ENCODE results near the gene SLC9C2.
"Not testable (repeated sequence)": the region's sequence is repeated elsewhere in the genome, so short reads cannot be mapped to it uniquely, and the experiment has no call there.

The SLC9C2 gene

DNA sequence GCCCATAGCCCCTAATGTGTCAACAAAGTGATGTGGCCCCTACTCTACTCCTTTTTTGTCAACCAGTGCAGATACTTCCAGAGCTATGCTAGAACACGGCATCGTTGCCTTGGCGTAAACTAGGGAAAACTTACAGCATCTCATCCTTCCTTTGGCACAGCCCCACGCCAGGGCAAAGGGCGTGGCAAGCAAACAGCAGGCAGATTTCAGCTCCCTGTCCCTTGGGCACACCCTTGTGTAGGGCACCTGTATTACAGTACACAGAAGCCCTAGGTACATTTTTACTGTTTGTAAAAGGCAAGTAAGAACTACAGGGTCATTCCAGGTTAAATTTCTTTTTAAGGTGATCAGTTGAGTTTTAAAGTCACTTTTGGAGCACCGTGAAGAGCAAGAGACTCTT lies 96.4 kb downstream of the SLC9C2 start:
- H3K4me3 ChIP-seq (ENCODE audit: low read depth in 1 of 2, low read length in 2 of 2), result no peak overlapping the region
- no peaks in the 10 kb centered on the region for H3K36me3 ChIP-seq (ENCODE audit: control insufficient read depth in 1 of 2, insufficient read depth in 2 of 2, low read length in 2 of 2)
- H3K4me1 ChIP-seq (ENCODE audit: control insufficient read depth in 1 of 2, insufficient read depth in 2 of 2, low read length in 2 of 2), result peaks cover 0 to 4% of the 10 kb centered on the region in 2 donors
- H3K9me3 ChIP-seq (ENCODE audit: control insufficient read depth in 1 of 2, low read length in 2 of 2), result no peaks in the 10 kb centered on the region
- H3K27me3 ChIP-seq (ENCODE audit: control insufficient read depth in 1 of 2, insufficient read depth in 2 of 2, low read length in 2 of 2), result no peaks in the 10 kb centered on the region
- no peak overlapping the region for H3K27ac ChIP-seq (ENCODE audit: low read depth, low read length)
- H3K9ac ChIP-seq (ENCODE audit: low read depth in 1 of 2, low read length in 2 of 2), result no peak overlapping the region

DNA sequence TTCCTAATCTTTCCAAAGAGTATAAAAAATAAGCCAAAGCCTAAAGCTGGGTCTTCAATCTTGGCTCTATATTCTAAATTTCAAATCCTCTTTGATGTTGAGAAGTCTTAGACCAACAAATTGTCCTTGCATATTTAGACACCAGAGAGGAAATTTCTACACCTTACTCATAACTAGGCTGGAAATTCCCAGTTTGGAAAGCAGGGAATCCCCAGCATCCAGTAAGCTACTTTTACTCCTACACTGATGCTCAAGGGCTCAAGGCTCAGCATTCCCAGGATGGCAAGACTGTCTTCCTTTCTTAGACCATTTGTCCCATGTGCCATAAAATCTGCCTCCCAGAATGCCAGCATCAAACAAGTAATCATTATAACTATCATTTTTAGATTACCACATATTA lies 97.5 kb downstream of the SLC9C2 start:
- no peaks in the 10 kb centered on the region for H3K9me3 ChIP-seq (ENCODE audit: control insufficient read depth in 1 of 2, low read length in 2 of 2)
- H3K9ac ChIP-seq (ENCODE audit: low read depth in 1 of 2, low read length in 2 of 2), result no peak overlapping the region
- peaks cover 0 to 4% of the 10 kb centered on the region in 2 donors for H3K4me1 ChIP-seq (ENCODE audit: control insufficient read depth in 1 of 2, insufficient read depth in 2 of 2, low read length in 2 of 2)
- no peak overlapping the region for H3K27ac ChIP-seq (ENCODE audit: low read depth, low read length)
- H3K36me3 ChIP-seq (ENCODE audit: control insufficient read depth in 1 of 2, insufficient read depth in 2 of 2, low read length in 2 of 2), result no peaks in the 10 kb centered on the region
- no peaks in the 10 kb centered on the region for H3K27me3 ChIP-seq (ENCODE audit: control insufficient read depth in 1 of 2, insufficient read depth in 2 of 2, low read length in 2 of 2)
- H3K4me3 ChIP-seq (ENCODE audit: low read depth in 1 of 2, low read length in 2 of 2), result no peak overlapping the region

DNA sequence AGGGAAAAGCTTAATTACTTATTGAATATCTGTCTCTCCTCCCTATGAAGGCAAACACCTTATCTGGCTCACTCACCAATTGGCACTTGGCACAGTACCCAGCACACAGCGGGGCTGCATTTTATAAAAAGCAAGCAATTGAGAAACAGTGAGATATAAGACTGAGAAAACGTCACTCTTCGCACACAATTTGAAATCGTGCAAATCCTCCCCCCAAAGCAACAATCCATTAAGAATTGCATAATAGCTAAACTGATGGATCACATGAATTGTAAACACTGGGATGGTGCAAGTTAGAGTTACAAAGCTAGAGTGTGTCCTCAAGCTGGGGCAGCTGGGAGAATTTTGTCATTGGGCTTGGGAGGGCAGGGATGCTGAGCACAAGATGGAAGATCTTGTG lies 98.6 kb downstream of the SLC9C2 start:
- Histone ChIP-seq H3K27me3 (ENCODE audit: control insufficient read depth in 1 of 2, insufficient read depth in 2 of 2, low read length in 2 of 2) (no peaks in the 10 kb centered on the region), H3K27ac (ENCODE audit: low read depth, low read length) (no peak overlapping the region), H3K4me3 (ENCODE audit: low read depth in 1 of 2, low read length in 2 of 2) (no peak overlapping the region), H3K36me3 (ENCODE audit: control insufficient read depth in 1 of 2, insufficient read depth in 2 of 2, low read length in 2 of 2) (no peaks in the 10 kb centered on the region), H3K9me3 (ENCODE audit: control insufficient read depth in 1 of 2, low read length in 2 of 2) (no peaks in the 10 kb centered on the region), H3K4me1 (ENCODE audit: control insufficient read depth in 1 of 2, insufficient read depth in 2 of 2, low read length in 2 of 2) (peaks cover 0 to 4% of the 10 kb centered on the region in 2 donors), H3K9ac (ENCODE audit: low read depth in 1 of 2, low read length in 2 of 2) (no peak overlapping the region)

DNA sequence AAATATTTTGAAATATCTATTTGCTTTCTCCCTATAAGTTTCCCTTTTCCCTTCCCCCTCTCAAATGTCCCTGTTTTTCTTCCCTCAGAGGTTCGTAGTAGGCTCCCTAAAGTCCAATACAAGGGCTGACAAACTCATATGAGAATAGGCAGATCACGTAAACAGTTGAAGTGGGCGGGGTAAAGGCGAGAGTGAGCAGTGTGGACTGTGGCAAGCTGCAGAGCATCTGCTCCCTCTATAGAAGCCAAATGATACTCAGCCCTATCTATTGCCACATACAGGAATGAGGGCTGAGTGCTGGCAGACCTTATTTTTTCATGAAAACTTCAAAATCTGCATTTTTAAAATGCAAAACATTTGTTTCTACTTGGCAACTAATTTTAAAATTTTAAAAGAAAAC lies 99.5 kb downstream of the SLC9C2 start:
- no peaks in the 10 kb centered on the region for H3K27me3 ChIP-seq (ENCODE audit: control insufficient read depth in 1 of 2, insufficient read depth in 2 of 2, low read length in 2 of 2)
- H3K4me3 ChIP-seq (ENCODE audit: low read depth in 1 of 2, low read length in 2 of 2), result no peak overlapping the region
- H3K36me3 ChIP-seq (ENCODE audit: control insufficient read depth in 1 of 2, insufficient read depth in 2 of 2, low read length in 2 of 2), result no peaks in the 10 kb centered on the region
- no peaks in the 10 kb centered on the region for H3K9me3 ChIP-seq (ENCODE audit: control insufficient read depth in 1 of 2, low read length in 2 of 2)
- peaks cover 0 to 4% of the 10 kb centered on the region in 2 donors for H3K4me1 ChIP-seq (ENCODE audit: control insufficient read depth in 1 of 2, insufficient read depth in 2 of 2, low read length in 2 of 2)
- no peak overlapping the region for H3K27ac ChIP-seq (ENCODE audit: low read depth, low read length)
- H3K9ac ChIP-seq (ENCODE audit: low read depth in 1 of 2, low read length in 2 of 2), result no peak overlapping the region

DNA sequence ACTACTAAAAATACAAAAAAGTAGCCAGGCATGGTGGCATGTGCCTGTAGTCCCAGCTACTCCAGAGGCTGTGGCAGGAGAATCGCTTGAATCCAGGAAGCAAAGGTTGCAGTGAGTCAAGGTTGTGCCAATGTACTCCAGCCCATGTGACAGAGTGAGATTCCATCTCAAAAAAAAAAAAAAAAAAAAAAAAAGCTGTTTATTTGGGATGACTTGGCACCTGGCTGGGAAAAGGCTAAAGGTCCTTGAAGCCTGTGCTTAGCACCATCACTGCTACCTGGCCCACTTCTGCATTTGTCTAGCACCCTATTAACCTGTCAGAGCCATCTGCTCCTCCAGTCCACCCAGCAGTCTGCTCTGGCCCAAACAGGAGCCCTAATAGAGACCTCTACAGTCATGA lies 100.8 kb downstream of the SLC9C2 start:
- peaks cover 0 to 4% of the 10 kb centered on the region in 2 donors for H3K4me1 ChIP-seq (ENCODE audit: control insufficient read depth in 1 of 2, insufficient read depth in 2 of 2, low read length in 2 of 2)

DNA sequence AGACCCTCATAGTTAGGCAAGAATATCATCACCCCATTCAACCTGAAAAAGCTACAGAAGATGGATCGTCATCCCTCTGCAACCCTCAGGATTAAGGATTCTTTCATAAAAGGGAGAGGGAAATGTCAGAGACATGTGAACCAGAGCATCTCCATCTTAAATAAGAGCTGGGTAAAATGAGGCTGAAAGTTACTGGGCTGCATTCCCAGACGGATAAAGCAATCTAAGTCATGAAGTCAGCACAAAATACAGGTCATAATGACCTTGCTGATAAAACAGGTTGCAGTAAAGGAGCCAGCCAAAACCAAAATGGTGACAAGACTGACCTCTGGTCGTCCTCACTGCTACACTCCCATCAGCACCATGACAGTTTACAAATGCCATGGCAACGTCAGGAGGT lies 103.1 kb downstream of the SLC9C2 start:
- H3K4me3 ChIP-seq (ENCODE audit: low read depth in 1 of 2, low read length in 2 of 2), result no peak overlapping the region
- no peaks in the 10 kb centered on the region for H3K27me3 ChIP-seq (ENCODE audit: control insufficient read depth in 1 of 2, insufficient read depth in 2 of 2, low read length in 2 of 2)
- no peaks in the 10 kb centered on the region for H3K4me1 ChIP-seq (ENCODE audit: control insufficient read depth in 1 of 2, insufficient read depth in 2 of 2, low read length in 2 of 2)
- no peak overlapping the region for H3K9ac ChIP-seq (ENCODE audit: low read depth in 1 of 2, low read length in 2 of 2)
- H3K27ac ChIP-seq (ENCODE audit: low read depth, low read length), result no peak overlapping the region
- no peaks in the 10 kb centered on the region for H3K36me3 ChIP-seq (ENCODE audit: control insufficient read depth in 1 of 2, insufficient read depth in 2 of 2, low read length in 2 of 2)
- no peaks in the 10 kb centered on the region for H3K9me3 ChIP-seq (ENCODE audit: control insufficient read depth in 1 of 2, low read length in 2 of 2)

More for the DNA sequence above, 100.8 kb downstream of the SLC9C2 start:
- no peaks in the 10 kb centered on the region for H3K27me3 ChIP-seq (ENCODE audit: control insufficient read depth in 1 of 2, insufficient read depth in 2 of 2, low read length in 2 of 2)
- no peaks in the 10 kb centered on the region for H3K9me3 ChIP-seq (ENCODE audit: control insufficient read depth in 1 of 2, low read length in 2 of 2)
- H3K36me3 ChIP-seq (ENCODE audit: control insufficient read depth in 1 of 2, insufficient read depth in 2 of 2, low read length in 2 of 2), result no peaks in the 10 kb centered on the region
- no peak overlapping the region for H3K27ac ChIP-seq (ENCODE audit: low read depth, low read length)
- no peak overlapping the region for H3K4me3 ChIP-seq (ENCODE audit: low read depth in 1 of 2, low read length in 2 of 2)
- no peak overlapping the region for H3K9ac ChIP-seq (ENCODE audit: low read depth in 1 of 2, low read length in 2 of 2)

DNA sequence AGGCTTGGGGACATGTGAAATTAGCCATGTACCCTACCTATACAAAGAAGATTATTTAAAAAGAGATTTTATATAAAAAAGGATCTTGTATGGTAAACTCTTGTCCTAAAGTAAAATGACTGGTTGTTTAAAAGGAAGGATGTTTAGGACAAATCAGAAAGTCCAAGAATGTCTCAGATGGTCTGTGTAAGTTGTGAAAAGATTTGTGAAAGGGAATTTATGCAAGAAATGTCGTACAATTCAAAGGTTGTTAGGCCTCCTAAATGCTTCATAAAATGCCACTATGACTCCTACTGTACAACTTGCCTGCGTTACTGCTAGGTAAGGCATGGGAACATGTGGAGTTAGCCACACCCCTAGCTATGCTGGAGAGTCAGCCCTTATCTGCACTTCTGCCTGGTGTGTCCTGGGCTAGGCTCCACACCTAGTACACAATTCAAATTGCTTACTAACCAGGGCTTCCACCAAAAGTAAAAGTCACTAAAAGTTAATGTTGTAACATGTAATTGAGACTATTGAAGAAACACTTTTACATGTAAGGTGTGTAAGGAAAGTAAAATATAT lies 106.0 kb downstream of the SLC9C2 start:
- H3K4me3 ChIP-seq (ENCODE audit: low read depth in 1 of 2, low read length in 2 of 2), result no peak overlapping the region
- no peaks in the 10 kb centered on the region for H3K27me3 ChIP-seq (ENCODE audit: control insufficient read depth in 1 of 2, insufficient read depth in 2 of 2, low read length in 2 of 2)
- no peaks in the 10 kb centered on the region for H3K9me3 ChIP-seq (ENCODE audit: control insufficient read depth in 1 of 2, low read length in 2 of 2)
- H3K36me3 ChIP-seq (ENCODE audit: control insufficient read depth in 1 of 2, insufficient read depth in 2 of 2, low read length in 2 of 2), result no peaks in the 10 kb centered on the region
- no peak overlapping the region for H3K9ac ChIP-seq (ENCODE audit: low read depth in 1 of 2, low read length in 2 of 2)
- H3K27ac ChIP-seq (ENCODE audit: low read depth, low read length), result no peak overlapping the region
- no peaks in the 10 kb centered on the region for H3K4me1 ChIP-seq (ENCODE audit: control insufficient read depth in 1 of 2, insufficient read depth in 2 of 2, low read length in 2 of 2)

DNA sequence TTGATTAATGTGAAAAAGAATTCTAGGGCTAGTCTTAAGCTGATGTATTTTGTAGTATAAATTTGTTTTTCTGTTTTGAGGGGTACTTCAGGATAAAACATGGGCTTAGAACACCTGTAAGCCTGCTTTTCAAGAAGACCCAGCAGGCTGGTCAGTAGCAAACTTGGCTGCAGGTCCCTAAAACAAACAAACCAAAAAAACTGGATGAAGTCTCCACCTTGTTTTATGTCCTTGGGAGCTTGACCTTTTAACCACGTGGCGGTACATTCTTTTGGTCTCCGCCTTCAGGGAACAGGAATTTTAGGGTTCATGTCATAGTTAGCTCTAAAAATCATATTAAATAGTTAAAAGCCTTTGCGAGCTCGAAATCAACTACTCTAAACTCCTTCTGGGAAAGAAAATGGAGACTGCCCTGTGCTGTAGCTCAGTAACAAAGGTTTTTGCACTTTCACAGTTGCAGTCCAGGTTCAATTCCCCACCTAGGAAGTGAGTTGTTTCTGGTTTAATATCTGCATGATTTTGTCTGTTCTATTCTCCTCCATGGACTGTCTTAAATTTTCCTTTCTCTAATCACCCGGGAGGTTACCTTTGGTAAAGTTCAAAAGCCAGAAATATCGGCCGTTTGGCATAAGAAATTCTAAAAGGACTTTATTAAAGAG lies 107.1 kb downstream of the SLC9C2 start:
- Histone ChIP-seq H3K9me3 (ENCODE audit: control insufficient read depth in 1 of 2, low read length in 2 of 2) (no peaks in the 10 kb centered on the region), H3K27ac (ENCODE audit: low read depth, low read length) (no peak overlapping the region), H3K9ac (ENCODE audit: low read depth in 1 of 2, low read length in 2 of 2) (no peak overlapping the region), H3K36me3 (ENCODE audit: control insufficient read depth in 1 of 2, insufficient read depth in 2 of 2, low read length in 2 of 2) (no peaks in the 10 kb centered on the region), H3K4me3 (ENCODE audit: low read depth in 1 of 2, low read length in 2 of 2) (no peak overlapping the region), H3K27me3 (ENCODE audit: control insufficient read depth in 1 of 2, insufficient read depth in 2 of 2, low read length in 2 of 2) (no peaks in the 10 kb centered on the region), H3K4me1 (ENCODE audit: control insufficient read depth in 1 of 2, insufficient read depth in 2 of 2, low read length in 2 of 2) (no peaks in the 10 kb centered on the region)

DNA sequence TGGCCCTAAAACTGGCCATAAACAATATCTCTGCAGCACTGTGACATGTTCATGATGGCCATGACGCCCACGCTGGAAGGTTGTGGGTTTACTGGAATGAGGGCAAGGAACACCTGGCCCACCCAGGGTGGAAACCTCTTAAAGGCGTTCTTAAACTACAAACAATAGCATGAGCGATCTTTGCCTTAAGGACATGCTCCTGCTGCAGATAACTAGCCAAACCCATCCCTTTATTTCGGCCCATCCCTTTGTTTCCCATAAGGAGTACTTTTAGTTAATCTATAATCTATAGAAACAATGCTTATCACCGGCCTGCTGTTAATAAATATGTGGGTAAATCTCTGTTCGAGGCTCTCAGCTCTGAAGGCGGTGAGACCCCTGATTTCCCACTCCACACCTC lies 109.7 kb downstream of the SLC9C2 start:
- not testable (repeated sequence) for H3K27ac ChIP-seq (ENCODE audit: low read depth, low read length); H3K9me3 ChIP-seq (ENCODE audit: control insufficient read depth in 1 of 2, low read length in 2 of 2); H3K9ac ChIP-seq (ENCODE audit: low read depth in 1 of 2, low read length in 2 of 2); H3K27me3 ChIP-seq (ENCODE audit: control insufficient read depth in 1 of 2, insufficient read depth in 2 of 2, low read length in 2 of 2); H3K4me1 ChIP-seq (ENCODE audit: control insufficient read depth in 1 of 2, insufficient read depth in 2 of 2, low read length in 2 of 2); H3K4me3 ChIP-seq (ENCODE audit: low read depth in 1 of 2, low read length in 2 of 2)
- H3K36me3 ChIP-seq (ENCODE audit: control insufficient read depth in 1 of 2, insufficient read depth in 2 of 2, low read length in 2 of 2), result peaks cover 0 to 11% of the 10 kb centered on the region in 2 donors

DNA sequence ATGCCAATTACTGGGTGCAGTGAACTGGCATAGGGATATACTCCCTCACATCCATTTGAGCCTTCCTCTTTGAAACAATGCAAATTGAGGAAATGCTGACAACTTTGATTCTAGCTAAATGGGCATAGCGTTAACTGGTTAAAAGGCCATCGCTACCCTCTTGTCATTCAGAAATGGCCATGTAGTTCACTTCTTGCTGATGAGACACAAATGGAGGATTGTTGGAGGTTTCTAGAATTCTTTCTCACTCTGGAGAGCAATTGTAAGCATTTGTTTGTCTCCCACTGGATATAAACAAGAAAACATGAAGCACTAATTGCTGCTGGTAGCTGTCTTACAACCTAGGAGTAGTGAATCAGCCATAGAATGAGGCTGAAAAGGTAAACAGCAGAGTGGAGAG lies 111.4 kb downstream of the SLC9C2 start:
- no peaks in the 10 kb centered on the region for H3K4me1 ChIP-seq (ENCODE audit: control insufficient read depth in 1 of 2, insufficient read depth in 2 of 2, low read length in 2 of 2)
- H3K4me3 ChIP-seq (ENCODE audit: low read depth in 1 of 2, low read length in 2 of 2), result no peak overlapping the region
- H3K27me3 ChIP-seq (ENCODE audit: control insufficient read depth in 1 of 2, insufficient read depth in 2 of 2, low read length in 2 of 2), result no peaks in the 10 kb centered on the region
- no peak overlapping the region for H3K9ac ChIP-seq (ENCODE audit: low read depth in 1 of 2, low read length in 2 of 2)
- H3K27ac ChIP-seq (ENCODE audit: low read depth, low read length), result no peak overlapping the region
- H3K9me3 ChIP-seq (ENCODE audit: control insufficient read depth in 1 of 2, low read length in 2 of 2), result no peaks in the 10 kb centered on the region
- peaks cover 12 to 25% of the 10 kb centered on the region in 2 donors for H3K36me3 ChIP-seq (ENCODE audit: control insufficient read depth in 1 of 2, insufficient read depth in 2 of 2, low read length in 2 of 2)
